GM12878 (cell line): Measurements from ENCODE around the gene SORCS2. TPM values are rescaled to one million over a fixed set of nuclear protein-coding genes. Genes with fewer than 3 reads are reported as not detected.

Source experiments
- ATAC-seq: fragments of 200-7000 bp; cut with Tn5 transposase; 3 replicates; pipeline ENCODE4 v1.9.1; 2020; ENCODE audit warnings: mild to moderate bottlenecking, moderate library complexity
- BruUV-seq: library from RNA; stranded (reverse); fragments of 400-500 nt; replicated peaks from 2 replicates; lab custom pipeline; 2021; lab: Mats Ljungman, UMichigan
- CTCF ChIA-PET: fragments of 300-600 bp; sonication (Branson Sonifier 250); formaldehyde crosslinking; extraction: SDS; loops from one replicate; lab custom pipeline; 2021; ENCODE audit warnings: inconsistent platforms; lab: Yijun Ruan, JAX
- POLR2A ChIA-PET: fragments of 350-600 bp; formaldehyde crosslinking; extraction: SDS; loops from one replicate; lab custom pipeline; 2021; ENCODE audit warnings: inconsistent platforms; lab: Charles Lee
- RAD21 ChIA-PET: fragments of 300-600 bp; sonication (Branson Sonifier 250); formaldehyde crosslinking; loops from one replicate; lab custom pipeline; 2023; ENCODE audit warnings: antibody characterized with exemption; ENCODE audit not compliant: unreplicated experiment; lab: Charles Lee
- SMC1A ChIA-PET: fragments of 300-600 bp; sonication (Branson Sonifier 250); formaldehyde crosslinking; loops from one replicate; lab custom pipeline; 2023; ENCODE audit not compliant: unreplicated experiment, uncharacterized antibody; lab: Charles Lee
- DNase-seq: peaks from one replicate; pipeline ENCODE4 v3.0.0-alpha.2; 2011; ENCODE audit warnings: low read depth, low spot score
- FAIRE-seq: peaks from 3 replicates; lab custom pipeline; 2011; peaks lifted over from hg19 to GRCh38; lab: Jason Lieb, UNC
- H2AFZ ChIP-seq: 2 replicates; pipeline ENCODE4 v1.6.0; 2011; ENCODE audit warnings: low read depth, low read length, control low read depth; ENCODE audit not compliant: control insufficient read depth
- H3K27ac ChIP-seq: 2 replicates; pipeline ENCODE4 v1.5.1; 2011; ENCODE audit warnings: control low read depth; ENCODE audit not compliant: control insufficient read depth, insufficient read depth
- H3K27me3 ChIP-seq, 2 experiments: replicated peaks in 1 of 2; 2 replicates each; pipeline versions ENCODE4 v1.6.0 to v1.6.1; 2011; ENCODE audit warnings: low read length in 1 of 2; ENCODE audit not compliant: control insufficient read depth in 2 of 2, insufficient read depth in 2 of 2
- H3K36me3 ChIP-seq, 2 experiments: 2 replicates each; pipeline ENCODE4 v1.5.1; 2011; ENCODE audit warnings: low read length in 1 of 2; ENCODE audit not compliant: control insufficient read depth in 2 of 2, insufficient read depth in 2 of 2
- H3K4me1 ChIP-seq: 2 replicates; pipeline ENCODE4 v1.6.1; 2011; ENCODE audit warnings: mild to moderate bottlenecking, low read length, moderate library complexity, mixed read lengths; ENCODE audit not compliant: control insufficient read depth, insufficient read depth
- H3K4me2 ChIP-seq: 2 replicates; pipeline ENCODE4 v1.6.0; 2011; ENCODE audit warnings: control low read depth; ENCODE audit not compliant: control insufficient read depth, insufficient read depth
- H3K4me3 ChIP-seq: fragments of 200-600 bp; sonication (generic); 2 replicates; pipeline ENCODE4 v1.5.1; 2016
- H3K79me2 ChIP-seq: 2 replicates; pipeline ENCODE4 v1.6.0; 2011; ENCODE audit warnings: low read length; ENCODE audit not compliant: control insufficient read depth, insufficient read depth
- H3K9ac ChIP-seq: 2 replicates; pipeline ENCODE4 v1.8.0; 2011; ENCODE audit warnings: low read length, control low read depth, mixed read lengths; ENCODE audit not compliant: control insufficient read depth, insufficient read depth
- H3K9me3 ChIP-seq: replicated peaks from 3 replicates; pipeline ENCODE4 v1.5.1; 2011; ENCODE audit warnings: mild to moderate bottlenecking, low read length; ENCODE audit not compliant: control insufficient read depth, insufficient read depth
- H4K20me1 ChIP-seq: 2 replicates; pipeline ENCODE4 v1.6.0; 2011; ENCODE audit not compliant: control insufficient read depth, insufficient read depth
- BCL11A ChIP-seq: IDR thresholded peaks from 2 replicates; pipeline ENCODE4 v1.6.1; 2011; ENCODE audit warnings: low read depth, low read length
- DPF2 ChIP-seq: fragments of 450-650 bp; IDR thresholded peaks from 2 replicates; pipeline ENCODE4 v1.6.1; 2017; ENCODE audit warnings: mild to moderate bottlenecking
- EP300 ChIP-seq, 2 experiments: fragments of 150-350 bp in 1 of 2; IDR thresholded peaks; 2 replicates each; pipeline ENCODE4 v1.6.1; 2011 to 2012; ENCODE audit warnings: low read depth in 2 of 2, low read length in 2 of 2, borderline replicate concordance in 1 of 2, improper control_type of control experiment in 1 of 2, inconsistent platforms in 1 of 2; ENCODE audit not compliant: control insufficient read depth in 1 of 2
- NBN ChIP-seq: fragments of 450-650 bp; IDR thresholded peaks from 2 replicates; pipeline ENCODE4 v1.6.1; 2016
- POLR2A ChIP-seq: IDR thresholded peaks from 2 replicates; pipeline ENCODE4 v1.6.1; 2011; ENCODE audit warnings: low read depth, mild to moderate bottlenecking, low read length
- RCOR1 ChIP-seq: conservative IDR thresholded peaks from 2 replicates; pipeline ENCODE4 v1.6.1; 2012; ENCODE audit warnings: low read depth, low read length, improper control_type of control experiment
- SIN3A ChIP-seq: IDR thresholded peaks from 2 replicates; pipeline ENCODE4 v1.6.1; 2012; ENCODE audit warnings: low read depth, low read length, improper control_type of control experiment
- YY1 ChIP-seq: IDR thresholded peaks from 2 replicates; pipeline ENCODE4 v1.6.1; 2011; ENCODE audit warnings: low read depth, mild to moderate bottlenecking, low read length
- ZNF592 ChIP-seq: fragments of 450-650 bp; IDR thresholded peaks from 2 replicates; pipeline ENCODE4 v1.6.1; 2017; ENCODE audit warnings: mild to moderate bottlenecking, moderate library complexity
- ZSCAN29 ChIP-seq: fragments of 450-650 bp; IDR thresholded peaks from 2 replicates; pipeline ENCODE4 v1.6.1; 2017; ENCODE audit warnings: mild to moderate bottlenecking, moderate library complexity
- WGBS: methylation state at CpG from one replicate; pipeline ENCODE4 v1.1.6; 2016; ENCODE audit warnings: low lambda C conversion rate; ENCODE audit not compliant: insufficient replicate concordance, insufficient coverage; ENCODE audit errors: missing lambda C conversion rate; 5-methylcytosine and 5-hydroxymethylcytosine counted together
- in situ Hi-C: fragments of 300-500 bp; cut with MboI; formaldehyde crosslinking; loops from 9 replicates; pipeline ENCODE4 v1.14.3; 2018; ENCODE audit warnings: mixed read lengths
- intact Hi-C: fragments of 100-400 bp; cut with micrococcal nuclease; formaldehyde crosslinking; loops from one replicate; pipeline ENCODE4 v1.14.2; 2022; ENCODE audit not compliant: unreplicated experiment
- polyA plus RNA-seq, 11 experiments: library from polyadenylated mRNA; depleted of rRNA in 4 of 11; unstranded in 6 of 11; stranded (reverse) in 5 of 11; fragments of >200 nt; fragmentation: Nextera tagmentation in 4 of 11; fragmentation: Illumina TruSeq in 1 of 11; extraction: Ambion mirVana in 4 of 11; extraction: Trizol in 1 of 11; gene quantifications; 1 replicate in 1 of 11; 2 replicates in 10 of 11; pipeline versions ENCODE4 v1.2.1 to v1.2.3, GENCODE V29; 2011 to 2016; ENCODE audit warnings: inconsistent platforms in 2 of 11, missing spikeins in 2 of 11, low read depth in 1 of 11
- total RNA-seq, 4 experiments: library from RNA; depleted of rRNA in 3 of 4; stranded (reverse); fragments of >200 nt in 3 of 4; fragmentation: Illumina TruSeq in 1 of 4; extraction: Trizol in 1 of 4; gene quantifications; 2 replicates each; pipeline versions ENCODE4 v1.2.1 to v1.2.3, GENCODE V29; 2013 to 2021
- TF ChIP-seq, protein P1 (sequence below): fragments of 450-650 bp; IDR thresholded peaks from 2 replicates; pipeline ENCODE4 v1.6.1; 2016; ENCODE audit warnings: mild to moderate bottlenecking

SORCS2 gene
- total and polyA plus RNA-seq, 10 of the 15 experiments (the other 5 are each of a cell fraction or from before 2014, with no cell fraction given) = 0.01 to 0.15 (median 0.05) TPM; not detected in 5

- TF ChIP-seq, protein P1, sequence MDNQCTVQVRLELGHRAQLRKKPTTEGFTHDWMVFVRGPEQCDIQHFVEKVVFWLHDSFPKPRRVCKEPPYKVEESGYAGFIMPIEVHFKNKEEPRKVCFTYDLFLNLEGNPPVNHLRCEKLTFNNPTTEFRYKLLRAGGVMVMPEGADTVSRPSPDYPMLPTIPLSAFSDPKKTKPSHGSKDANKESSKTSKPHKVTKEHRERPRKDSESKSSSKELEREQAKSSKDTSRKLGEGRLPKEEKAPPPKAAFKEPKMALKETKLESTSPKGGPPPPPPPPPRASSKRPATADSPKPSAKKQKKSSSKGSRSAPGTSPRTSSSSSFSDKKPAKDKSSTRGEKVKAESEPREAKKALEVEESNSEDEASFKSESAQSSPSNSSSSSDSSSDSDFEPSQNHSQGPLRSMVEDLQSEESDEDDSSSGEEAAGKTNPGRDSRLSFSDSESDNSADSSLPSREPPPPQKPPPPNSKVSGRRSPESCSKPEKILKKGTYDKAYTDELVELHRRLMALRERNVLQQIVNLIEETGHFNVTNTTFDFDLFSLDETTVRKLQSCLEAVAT = no peak
These were observed 453.6 kb downstream of the SORCS2 start (continued) for GRCh38 chr4:7645956-7646355.

DNA sequence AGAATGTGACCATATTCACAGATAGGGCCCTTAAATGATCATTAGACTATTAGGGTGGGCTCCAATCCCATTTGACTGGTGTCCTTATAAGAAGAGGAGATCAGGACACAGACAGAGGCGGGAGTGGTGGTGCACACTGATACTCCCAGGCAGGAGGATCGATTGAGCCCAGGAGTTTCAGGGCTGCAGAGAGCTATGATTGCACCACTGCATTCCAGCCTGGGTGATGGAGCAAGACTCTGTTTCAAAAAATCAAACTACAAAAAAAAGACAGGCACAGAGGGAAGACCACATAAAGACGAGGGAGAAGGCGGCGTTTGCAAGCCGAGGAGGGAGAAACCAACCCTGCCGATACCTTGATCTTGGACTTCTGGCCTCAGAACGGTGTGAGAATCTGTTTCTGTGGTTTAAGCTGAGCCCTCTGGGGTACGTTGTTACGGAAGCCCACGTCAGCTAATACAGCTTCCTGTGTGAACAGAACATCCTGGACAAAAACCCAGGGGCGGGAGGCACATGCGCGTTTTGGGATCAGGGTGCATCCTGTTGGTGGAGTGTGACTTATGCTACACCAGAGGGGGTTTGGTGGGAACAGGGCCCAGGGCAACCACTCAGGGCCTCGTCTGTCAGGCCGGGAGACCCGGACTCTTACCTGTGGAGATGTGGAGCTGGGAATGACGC, 454.2 kb downstream of the SORCS2 start:
- ChIA-PET SMC1A (no interaction called here), POLR2A (no interaction called here), CTCF (no interaction called here), RAD21 (no interaction called here)
- TF ChIP-seq RCOR1 = no peak
- TF ChIP-seq YY1 = no peak
- no peak for TF ChIP-seq DPF2
- TF ChIP-seq ZNF592 = no peak
- no peak for TF ChIP-seq NBN
- TF ChIP-seq BCL11A = no peak
- no peak for TF ChIP-seq SIN3A
- TF ChIP-seq ZSCAN29 = no peak
- TF ChIP-seq EP300 (IDR thresholded peaks at IDR 0.05; ENCODE audit: borderline replicate concordance in 1 of 2, control insufficient read depth in 1 of 2, low read depth in 2 of 2, low read length in 2 of 2) = no peak
- no peak for TF ChIP-seq POLR2A
- ATAC-seq = no peak
- H3K4me2 ChIP-seq = no peak overlapping the region
- no peaks in the 10 kb centered on the region for H3K9me3 ChIP-seq
- DNase-seq = no peak
- H3K27ac ChIP-seq = no peak overlapping the region
- H3K4me3 ChIP-seq = no peak overlapping the region
- no peaks in the 10 kb centered on the region for H3K79me2 ChIP-seq
- no peak for FAIRE-seq
- intact Hi-C loops = no loop called here
- H3K36me3 ChIP-seq = no peaks in the 10 kb centered on the region
- H3K9ac ChIP-seq = no peak overlapping the region
- no TSS peak for BruUV-seq
- no peak overlapping the region for H2AFZ ChIP-seq
- H3K27me3 ChIP-seq = no peaks in the 10 kb centered on the region
- in situ Hi-C loops = no loop called here
- H3K4me1 ChIP-seq = no peaks in the 10 kb centered on the region
- WGBS = 48% methylated on average over 18 of the region's 18 CpGs
- no peaks in the 10 kb centered on the region for H4K20me1 ChIP-seq
